ENCODE results near the gene FAM210B.
"Not testable (repeated sequence)": the region's sequence is repeated elsewhere in the genome, so short reads cannot be mapped to it uniquely, and the experiment has no call there.

FAM210B gene

DNA sequence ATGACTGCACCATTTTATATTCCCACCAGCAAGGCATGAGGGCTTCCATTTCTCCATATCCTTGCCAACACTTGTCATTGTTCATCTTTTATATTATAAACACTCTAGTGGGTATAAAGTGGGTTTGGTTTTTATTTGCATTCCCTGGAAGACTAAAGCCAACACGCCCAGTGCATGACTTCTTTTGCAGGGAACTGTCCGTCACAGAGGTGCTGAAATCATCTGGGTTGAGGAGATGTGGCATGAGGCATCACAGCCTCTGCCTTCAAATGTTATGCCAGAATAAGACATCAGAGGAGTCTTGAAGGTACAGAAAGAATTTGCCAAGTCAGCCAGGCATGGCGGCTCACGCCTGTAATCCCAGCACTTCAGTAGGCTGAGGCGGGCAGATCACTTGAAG lies 29.9 kb upstream of the FAM210B start:
- TF ChIP-seq, protein P1, sequence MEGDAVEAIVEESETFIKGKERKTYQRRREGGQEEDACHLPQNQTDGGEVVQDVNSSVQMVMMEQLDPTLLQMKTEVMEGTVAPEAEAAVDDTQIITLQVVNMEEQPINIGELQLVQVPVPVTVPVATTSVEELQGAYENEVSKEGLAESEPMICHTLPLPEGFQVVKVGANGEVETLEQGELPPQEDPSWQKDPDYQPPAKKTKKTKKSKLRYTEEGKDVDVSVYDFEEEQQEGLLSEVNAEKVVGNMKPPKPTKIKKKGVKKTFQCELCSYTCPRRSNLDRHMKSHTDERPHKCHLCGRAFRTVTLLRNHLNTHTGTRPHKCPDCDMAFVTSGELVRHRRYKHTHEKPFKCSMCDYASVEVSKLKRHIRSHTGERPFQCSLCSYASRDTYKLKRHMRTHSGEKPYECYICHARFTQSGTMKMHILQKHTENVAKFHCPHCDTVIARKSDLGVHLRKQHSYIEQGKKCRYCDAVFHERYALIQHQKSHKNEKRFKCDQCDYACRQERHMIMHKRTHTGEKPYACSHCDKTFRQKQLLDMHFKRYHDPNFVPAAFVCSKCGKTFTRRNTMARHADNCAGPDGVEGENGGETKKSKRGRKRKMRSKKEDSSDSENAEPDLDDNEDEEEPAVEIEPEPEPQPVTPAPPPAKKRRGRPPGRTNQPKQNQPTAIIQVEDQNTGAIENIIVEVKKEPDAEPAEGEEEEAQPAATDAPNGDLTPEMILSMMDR (conservative IDR thresholded peaks at IDR 0.05; ENCODE audit: low read length), result no peak
- no peak overlapping the region for H3K4me3 ChIP-seq (ENCODE audit: low read length)
- DNase-seq (ENCODE audit: low read depth), result no peak

DNA sequence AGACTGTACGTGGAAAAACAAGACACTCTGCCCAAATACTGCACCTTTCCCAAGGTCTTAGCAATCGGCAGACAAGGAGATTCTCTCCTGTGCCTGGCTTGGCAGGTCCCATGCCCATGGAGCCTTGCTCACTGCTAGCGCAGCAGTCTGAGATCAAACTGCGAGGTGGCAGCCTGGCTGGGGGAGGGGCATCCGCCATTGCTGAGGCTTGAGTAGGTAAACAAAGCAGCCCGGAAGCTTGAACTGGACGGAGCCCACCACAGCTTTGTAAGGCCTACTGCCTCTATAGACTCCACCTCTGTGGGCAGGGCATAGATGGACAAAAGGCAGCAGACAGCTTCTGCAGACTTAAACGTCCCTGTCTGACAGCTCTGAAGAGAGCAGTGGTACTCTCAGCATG lies 22.1 kb upstream of the FAM210B start:
- DNase-seq (ENCODE audit: low read depth); H3K4me3 ChIP-seq (ENCODE audit: low read length): not testable (repeated sequence)

DNA sequence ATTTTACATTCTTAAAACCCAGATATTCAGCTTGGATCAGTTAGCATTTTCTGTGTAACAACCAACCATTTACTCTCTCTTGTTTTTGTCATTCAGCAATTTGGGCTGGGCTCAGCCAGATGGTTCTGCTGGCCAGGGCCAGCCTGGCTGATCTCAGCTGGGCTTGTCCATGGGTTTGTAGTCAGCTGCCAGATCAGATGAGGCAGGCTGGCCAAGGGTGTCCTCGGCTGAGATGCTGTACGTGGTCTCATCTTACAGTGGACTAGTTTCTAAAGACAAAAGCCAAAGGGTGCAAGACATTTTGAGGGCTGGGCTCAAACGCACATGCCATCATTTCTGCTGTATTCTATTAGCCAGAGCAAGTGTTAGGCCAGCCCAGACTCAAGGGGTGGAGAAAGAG lies 16.0 kb upstream of the FAM210B start:
- TF ChIP-seq, protein P1 (conservative IDR thresholded peaks at IDR 0.05; ENCODE audit: low read length), result no peak
- DNase-seq (ENCODE audit: low read depth), result no peak
- H3K4me3 ChIP-seq (ENCODE audit: low read length), result no peak overlapping the region

DNA sequence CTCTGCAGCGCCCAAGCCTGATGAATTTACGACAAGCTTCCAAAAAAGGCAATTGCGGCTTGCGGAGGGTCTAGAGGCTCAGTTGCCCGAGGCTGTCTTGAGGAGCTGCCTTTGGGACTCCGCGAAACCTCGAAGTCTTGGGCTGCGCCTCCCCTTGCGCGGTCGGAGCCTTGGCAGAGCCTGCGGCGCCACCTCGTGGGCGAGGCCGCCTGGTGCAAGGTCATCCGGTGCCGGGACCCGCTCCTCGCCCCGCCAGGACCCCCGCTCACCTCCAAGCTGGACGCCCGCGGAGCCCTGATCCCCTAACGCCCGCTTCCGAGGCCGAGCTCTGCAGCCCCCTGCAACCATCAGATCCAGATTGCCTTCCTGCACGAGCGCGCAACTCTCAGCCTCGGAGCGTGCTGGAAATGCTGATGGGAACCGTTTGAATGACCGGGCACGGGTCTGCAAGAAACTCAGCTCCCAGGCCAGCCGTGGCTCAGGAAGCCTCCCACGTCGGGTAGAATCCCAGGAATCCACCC lies 14.9 kb upstream of the FAM210B start:
- DNase-seq (ENCODE audit: low read depth), result peak; percentile 43
- TF ChIP-seq, protein P1 (conservative IDR thresholded peaks at IDR 0.05; ENCODE audit: low read length), result peak; percentile 72
- H3K4me3 ChIP-seq (ENCODE audit: low read length), result peak overlapping the region; percentile 40

DNA sequence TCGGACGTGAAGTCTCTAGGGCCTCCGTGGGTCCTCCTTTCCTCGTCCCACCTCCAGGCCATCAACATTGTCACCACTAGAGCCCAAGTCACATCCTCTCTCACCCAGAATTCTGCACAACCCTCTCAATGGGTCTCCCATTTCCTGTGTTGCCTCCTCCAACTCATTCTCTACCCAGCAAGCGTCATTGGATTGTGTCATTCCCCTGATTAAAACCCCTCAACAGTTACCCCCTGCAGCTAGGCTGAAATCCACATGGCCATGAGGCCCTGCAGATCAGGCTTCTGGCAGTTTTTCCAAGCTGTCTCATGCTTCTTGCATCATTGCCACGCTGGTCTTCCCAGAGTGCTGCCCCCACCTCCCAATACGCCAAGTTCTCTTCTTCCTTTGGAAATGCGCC lies 12.9 kb upstream of the FAM210B start:
- TF ChIP-seq, protein P1 (conservative IDR thresholded peaks at IDR 0.05; ENCODE audit: low read length), result no peak
- DNase-seq (ENCODE audit: low read depth), result no peak
- no peak overlapping the region for H3K4me3 ChIP-seq (ENCODE audit: low read length)

DNA sequence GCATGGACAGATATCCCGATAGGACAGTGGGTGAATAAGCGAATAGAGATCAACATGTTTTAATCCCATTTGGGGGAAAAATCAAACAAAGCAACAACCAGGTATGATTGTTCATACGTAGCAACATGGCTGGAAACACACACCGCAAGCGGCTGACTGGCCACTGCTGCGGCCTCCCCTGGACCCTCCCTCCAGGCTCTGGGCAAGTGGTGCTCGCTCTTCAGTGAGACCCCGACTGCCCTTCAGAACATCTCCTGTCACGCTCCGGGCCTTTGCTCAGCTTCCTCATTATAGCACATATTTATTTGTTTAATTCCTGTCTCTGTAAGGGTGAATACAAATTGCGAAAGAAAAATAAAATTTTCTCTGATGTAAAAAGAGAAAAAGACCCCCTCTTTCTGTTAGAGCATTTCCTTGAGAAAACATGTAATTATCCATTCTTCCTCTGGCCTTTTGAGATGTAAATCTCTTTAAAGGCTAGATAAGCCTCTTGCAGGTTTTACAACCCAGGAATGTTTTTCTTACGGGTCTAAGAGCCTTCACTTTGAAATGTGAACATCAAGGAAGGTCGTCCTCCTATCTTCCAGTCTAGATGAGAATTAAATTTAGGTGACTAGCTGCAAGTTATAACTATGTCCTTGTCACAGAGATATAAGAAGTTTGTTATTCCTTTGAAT lies 11.0 kb upstream of the FAM210B start:
- no peak overlapping the region for H3K4me3 ChIP-seq (ENCODE audit: low read length)
- no peak for DNase-seq (ENCODE audit: low read depth)
- TF ChIP-seq, protein P1 (conservative IDR thresholded peaks at IDR 0.05; ENCODE audit: low read length), result no peak

DNA sequence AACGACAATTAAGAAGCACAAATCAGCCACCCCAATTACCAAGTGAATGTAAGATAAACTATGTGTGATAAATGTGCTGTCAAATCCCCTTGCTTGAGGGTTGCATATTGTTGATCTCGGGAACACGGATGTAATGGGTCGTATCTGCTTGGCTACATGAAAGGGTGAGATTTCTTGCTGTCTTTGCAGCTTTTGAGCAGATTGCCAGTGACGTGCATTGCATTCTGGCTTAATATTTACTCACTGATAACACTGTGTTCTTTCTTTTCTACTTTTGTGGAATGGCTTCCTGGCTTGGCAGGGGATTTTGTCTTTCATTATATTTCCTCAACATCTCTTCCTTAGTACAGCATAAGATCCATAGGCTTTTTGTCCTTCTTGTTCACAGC lies 10.5 kb upstream of the FAM210B start:
- no peak for DNase-seq (ENCODE audit: low read depth)
- TF ChIP-seq, protein P1 (conservative IDR thresholded peaks at IDR 0.05; ENCODE audit: low read length), result no peak
- H3K4me3 ChIP-seq (ENCODE audit: low read length), result no peak overlapping the region
